LNCaP clone FGC (cell line): ENCODE data around the gene CTSW.

ENCODE experiments used
- DNase-seq: peaks from one replicate; pipeline ENCODE4 v3.0.0-alpha.2; 2011; ENCODE audit warnings: low read depth
- H3K4me3 ChIP-seq: 2 replicates; pipeline ENCODE4 v1.5.1; 2011; ENCODE audit warnings: mild to moderate bottlenecking, low read depth, low read length, control low read depth
- TF ChIP-seq, protein P1 (sequence below): IDR thresholded peaks from 2 replicates; pipeline ENCODE4 v1.5.1; 2012; ENCODE audit warnings: mild to moderate bottlenecking; ENCODE audit not compliant: control insufficient read depth, insufficient read depth; ENCODE audit errors: extremely low read depth

Gene CTSW

DNA sequence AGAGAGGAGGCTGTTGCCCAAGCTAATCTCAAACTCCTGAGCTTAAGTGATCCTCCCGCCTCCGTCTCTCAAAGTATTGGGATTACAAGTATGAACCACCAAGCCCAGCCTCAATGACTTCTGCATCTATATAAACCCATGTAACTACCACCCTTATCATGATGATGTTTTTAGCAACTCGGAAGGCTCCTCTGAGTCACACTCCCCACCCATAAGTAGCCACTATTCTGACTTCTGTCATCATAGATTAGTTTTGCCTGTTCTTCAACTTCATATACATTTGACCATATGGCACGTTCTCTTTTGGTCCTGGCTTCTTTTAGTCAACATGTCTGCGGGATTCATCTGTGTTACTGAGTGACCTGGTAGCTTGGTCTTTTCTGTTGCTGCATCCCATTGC lies 27.0 kb downstream of the CTSW start:
- DNase-seq, result no peak
- TF ChIP-seq, protein P1, sequence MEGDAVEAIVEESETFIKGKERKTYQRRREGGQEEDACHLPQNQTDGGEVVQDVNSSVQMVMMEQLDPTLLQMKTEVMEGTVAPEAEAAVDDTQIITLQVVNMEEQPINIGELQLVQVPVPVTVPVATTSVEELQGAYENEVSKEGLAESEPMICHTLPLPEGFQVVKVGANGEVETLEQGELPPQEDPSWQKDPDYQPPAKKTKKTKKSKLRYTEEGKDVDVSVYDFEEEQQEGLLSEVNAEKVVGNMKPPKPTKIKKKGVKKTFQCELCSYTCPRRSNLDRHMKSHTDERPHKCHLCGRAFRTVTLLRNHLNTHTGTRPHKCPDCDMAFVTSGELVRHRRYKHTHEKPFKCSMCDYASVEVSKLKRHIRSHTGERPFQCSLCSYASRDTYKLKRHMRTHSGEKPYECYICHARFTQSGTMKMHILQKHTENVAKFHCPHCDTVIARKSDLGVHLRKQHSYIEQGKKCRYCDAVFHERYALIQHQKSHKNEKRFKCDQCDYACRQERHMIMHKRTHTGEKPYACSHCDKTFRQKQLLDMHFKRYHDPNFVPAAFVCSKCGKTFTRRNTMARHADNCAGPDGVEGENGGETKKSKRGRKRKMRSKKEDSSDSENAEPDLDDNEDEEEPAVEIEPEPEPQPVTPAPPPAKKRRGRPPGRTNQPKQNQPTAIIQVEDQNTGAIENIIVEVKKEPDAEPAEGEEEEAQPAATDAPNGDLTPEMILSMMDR, result no peak
- H3K4me3 ChIP-seq, result no peak overlapping the region

DNA sequence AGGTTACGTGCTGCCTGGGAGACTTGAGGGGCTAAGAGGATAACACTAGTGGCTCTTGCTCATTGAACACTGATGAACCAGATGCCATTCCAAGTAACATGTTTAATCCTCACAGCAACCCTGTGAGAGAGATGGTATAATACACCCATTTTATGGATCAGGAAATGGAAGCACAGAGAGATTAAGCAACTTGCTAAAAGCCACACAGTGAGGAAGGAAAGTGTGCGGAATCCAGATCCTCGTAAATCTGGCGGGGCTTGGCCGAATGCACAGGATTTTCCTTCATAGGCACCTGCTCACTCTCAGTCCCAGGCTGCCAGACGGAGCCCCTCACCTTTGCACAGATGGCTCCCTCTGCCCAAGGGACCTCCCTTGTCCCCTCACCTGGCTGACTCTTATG lies 28.2 kb downstream of the CTSW start:
- TF ChIP-seq, protein P1, result no peak
- no peak overlapping the region for H3K4me3 ChIP-seq
- DNase-seq, result no peak

DNA sequence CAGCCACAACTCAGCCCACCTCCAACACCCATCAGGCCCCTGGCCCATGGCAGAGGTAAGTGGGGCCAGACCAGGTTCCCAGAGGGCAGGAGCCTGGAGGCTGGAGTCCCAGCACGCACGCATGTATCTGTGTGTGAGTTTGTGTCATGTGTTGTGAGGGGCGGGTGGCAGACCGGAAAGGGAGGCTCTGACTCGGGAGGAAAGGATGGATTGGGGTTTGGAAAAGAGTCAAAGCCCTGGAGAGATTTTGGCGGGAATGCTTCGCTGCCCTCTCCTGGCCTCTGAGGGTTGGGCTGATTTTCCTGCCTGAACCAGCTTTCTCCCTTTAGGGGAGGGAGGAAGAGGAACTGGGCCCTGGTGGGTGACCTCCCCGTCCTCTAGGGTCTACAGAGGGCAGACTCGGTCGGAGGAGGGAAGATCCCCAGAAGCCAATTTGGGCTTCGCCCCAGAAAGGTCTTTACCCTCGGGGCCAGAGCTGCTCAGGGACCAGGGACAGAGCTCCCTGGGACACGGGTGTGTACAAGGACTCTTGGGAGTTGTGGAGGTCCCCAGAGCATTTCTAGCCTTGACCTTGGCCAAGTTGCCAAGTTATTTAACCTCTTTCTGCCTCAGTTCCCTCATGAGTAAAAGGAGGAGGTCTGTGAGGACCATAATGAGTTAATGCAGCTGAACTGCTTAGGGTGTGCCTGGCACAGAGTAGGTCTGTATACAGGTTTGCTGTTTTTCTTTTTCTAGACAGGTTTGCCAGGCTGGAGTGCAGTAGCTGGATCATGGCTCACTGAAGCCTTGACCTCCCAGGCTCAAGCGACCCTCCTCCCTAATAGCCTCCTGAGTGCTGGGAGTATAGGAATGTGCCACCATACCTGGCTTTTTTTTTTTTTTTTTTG lies 32.3 kb downstream of the CTSW start:
- H3K4me3 ChIP-seq, result no peak overlapping the region
- TF ChIP-seq, protein P1, result peak; percentile 46
- peak; percentile 25 for DNase-seq

DNA sequence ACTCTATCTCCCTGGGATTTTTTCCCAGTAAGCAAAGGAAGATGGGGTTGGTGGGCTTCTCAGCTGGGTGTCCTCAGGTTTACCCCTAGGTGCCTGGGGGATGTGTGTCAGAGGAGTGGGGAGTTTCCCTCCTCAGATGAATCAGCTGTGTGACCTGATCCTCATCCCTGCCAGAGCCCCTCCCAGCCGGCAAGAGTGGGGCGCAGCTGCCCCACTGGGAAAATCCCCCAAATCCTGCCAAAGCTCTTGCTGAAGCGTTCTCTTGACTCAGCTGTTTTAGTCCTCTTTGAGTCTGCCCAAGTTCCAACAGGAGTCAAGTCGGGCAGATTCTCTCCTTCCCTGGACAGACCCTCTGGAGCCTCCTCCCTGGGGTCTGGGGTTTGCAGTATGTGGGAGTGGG lies 33.2 kb downstream of the CTSW start:
- H3K4me3 ChIP-seq, result no peak overlapping the region
- no peak for DNase-seq
- TF ChIP-seq, protein P1, result no peak

DNA sequence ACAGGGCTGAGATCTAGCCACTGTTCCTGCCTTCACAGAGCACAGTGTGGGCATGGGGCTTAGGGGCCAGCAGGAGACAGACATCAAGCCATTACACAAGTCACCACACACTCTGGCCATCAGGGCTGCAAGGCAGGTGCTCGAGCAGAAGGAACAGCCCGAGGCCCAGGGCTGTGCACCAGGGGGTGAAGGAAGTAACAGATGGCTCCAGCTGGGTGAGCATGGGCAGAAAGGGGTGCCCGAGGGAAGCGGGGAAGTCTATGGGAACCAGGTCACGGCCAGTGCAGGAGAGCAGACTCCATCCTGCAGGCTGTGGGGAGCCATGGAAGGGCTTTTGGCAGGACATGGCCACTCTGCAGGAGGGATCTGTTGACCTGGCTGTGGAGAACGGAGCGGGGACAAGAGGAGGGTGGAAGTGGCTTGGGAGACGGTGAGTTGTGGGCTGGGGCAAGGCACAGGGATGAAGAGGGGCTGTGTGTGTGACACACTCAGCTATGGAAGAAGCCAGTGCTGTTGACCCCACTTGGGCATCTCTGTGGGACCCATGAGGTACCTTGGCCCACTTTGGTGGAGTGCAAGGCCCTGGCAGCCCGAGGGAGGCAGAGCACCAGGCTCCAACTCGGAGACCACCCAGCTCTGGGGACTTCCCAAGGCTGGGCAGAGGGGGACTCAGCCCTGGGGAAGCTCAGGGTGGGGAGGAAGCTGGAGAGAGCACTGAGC lies 35.6 kb downstream of the CTSW start:
- DNase-seq, result no peak
- TF ChIP-seq, protein P1, result no peak
- H3K4me3 ChIP-seq, result no peak overlapping the region

DNA sequence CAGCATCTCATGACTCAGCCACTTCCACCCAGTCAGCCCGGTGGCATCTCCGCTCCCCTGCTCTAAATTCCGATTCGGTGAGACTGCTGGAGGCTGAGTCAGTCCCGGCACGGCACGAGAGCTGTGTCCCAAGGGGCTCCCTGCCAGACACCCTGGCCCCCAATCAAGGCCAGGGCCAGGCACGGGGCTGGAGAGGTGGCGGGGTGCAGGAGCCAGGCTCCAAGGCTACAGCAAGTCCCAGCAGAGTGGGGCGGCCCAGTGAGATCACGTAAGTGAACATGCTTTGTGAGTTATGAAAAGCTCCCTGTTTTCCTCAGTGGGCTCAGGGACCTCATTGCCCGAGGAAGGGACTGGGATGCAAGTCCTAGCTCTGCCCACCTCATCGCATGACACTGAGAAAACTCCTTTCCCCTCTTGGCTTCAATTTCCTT lies 36.2 kb downstream of the CTSW start:
- no peak overlapping the region for H3K4me3 ChIP-seq
- TF ChIP-seq, protein P1, result no peak
- no peak for DNase-seq
